Germinal center (tissue), 1 donor: ENCODE measurements around the gene NFKBIA.
"Not testable (repeated sequence)": the region's sequence is repeated elsewhere in the genome, so short reads cannot be mapped to it uniquely, and the experiment has no call there.

Experiments
- DNase-seq: peaks from one replicate; pipeline ENCODE4 v3.0.0; 2012; ENCODE audit warnings: mixed read lengths, low spot score

The NFKBIA gene

GRCh38 chr14:35404449-35405303 is at the start of gene NFKBIA:
TSS of gene NFKBIA (minus strand) at chr14:35404749. CDS start at chr14:35404644, 105 bp downstream.
- peak; percentile 87 for DNase-seq

- no peak for DNase-seq
Observed at GRCh38 chr14:35446450-35446849, 41.9 kb upstream of the NFKBIA start.

- no peak for DNase-seq
Observed at GRCh38 chr14:35444104-35444503, 39.6 kb upstream of the NFKBIA start.

- DNase-seq: no peak
Observed at GRCh38 chr14:35441160-35441559, 36.6 kb upstream of the NFKBIA start.

- peak; percentile 68 for DNase-seq
Observed at GRCh38 chr14:35438910-35439713, 34.6 kb upstream of the NFKBIA start.

GRCh38 chr14:35438492-35438891 is 33.9 kb upstream of the NFKBIA start:
- DNase-seq: not testable (repeated sequence)

GRCh38 chr14:35435177-35435576 is 30.6 kb upstream of the NFKBIA start:
- DNase-seq: no peak

- DNase-seq: no peak
Observed at GRCh38 chr14:35433826-35434225, 29.3 kb upstream of the NFKBIA start.

- no peak for DNase-seq
Observed at GRCh38 chr14:35430459-35431199, 26.1 kb upstream of the NFKBIA start.

- no peak for DNase-seq
Observed at GRCh38 chr14:35429951-35430350, 25.4 kb upstream of the NFKBIA start.

- DNase-seq: no peak
Observed at GRCh38 chr14:35425850-35426249, 21.3 kb upstream of the NFKBIA start.

GRCh38 chr14:35423621-35424020 is 19.1 kb upstream of the NFKBIA start:
- DNase-seq: no peak

GRCh38 chr14:35420036-35420811 is 15.7 kb upstream of the NFKBIA start:
- no peak for DNase-seq

GRCh38 chr14:35419429-35419841 is 14.9 kb upstream of the NFKBIA start:
- DNase-seq: no peak

GRCh38 chr14:35418093-35418492 is 13.5 kb upstream of the NFKBIA start:
- no peak for DNase-seq

GRCh38 chr14:35416108-35416750 is 11.7 kb upstream of the NFKBIA start:
- DNase-seq: no peak

- DNase-seq: no peak
Observed at GRCh38 chr14:35414365-35414764, 9.8 kb upstream of the NFKBIA start.

- no peak for DNase-seq
Observed at GRCh38 chr14:35412272-35413056, 7.9 kb upstream of the NFKBIA start.

GRCh38 chr14:35410858-35411257 is 6.3 kb upstream of the NFKBIA start:
- DNase-seq: no peak

GRCh38 chr14:35409595-35409994 is 5.0 kb upstream of the NFKBIA start:
- no peak for DNase-seq
